ENCODE results near the gene SCN8A. TPM values are rescaled to one million over a fixed set of nuclear protein-coding genes. Genes with fewer than 3 reads are reported as not detected.

Gene SCN8A
- total and polyA plus RNA-seq, 4 donors: 0.06 to 0.77 (median 0.26) TPM

DNA sequence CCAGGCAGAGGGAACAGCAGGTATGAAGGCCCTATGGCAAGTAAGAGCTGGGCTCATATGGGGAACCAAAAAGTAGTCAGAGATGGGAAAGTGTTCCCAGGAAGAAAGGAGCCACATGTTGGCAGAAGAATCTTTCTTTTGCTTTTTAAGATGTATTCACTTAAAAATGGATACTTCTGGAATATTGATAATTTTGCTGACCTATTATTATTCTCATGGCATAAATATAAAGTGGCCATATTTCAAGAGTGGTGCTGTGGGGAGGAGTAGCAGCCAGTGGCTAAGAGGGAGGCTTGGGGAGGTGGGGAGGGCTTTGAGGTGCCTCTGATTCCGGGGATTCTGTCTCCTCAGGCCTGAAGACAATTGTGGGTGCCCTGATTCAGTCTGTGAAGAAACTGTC lies 108.2 kb downstream of the SCN8A start:
- TF ChIP-seq, protein P1, sequence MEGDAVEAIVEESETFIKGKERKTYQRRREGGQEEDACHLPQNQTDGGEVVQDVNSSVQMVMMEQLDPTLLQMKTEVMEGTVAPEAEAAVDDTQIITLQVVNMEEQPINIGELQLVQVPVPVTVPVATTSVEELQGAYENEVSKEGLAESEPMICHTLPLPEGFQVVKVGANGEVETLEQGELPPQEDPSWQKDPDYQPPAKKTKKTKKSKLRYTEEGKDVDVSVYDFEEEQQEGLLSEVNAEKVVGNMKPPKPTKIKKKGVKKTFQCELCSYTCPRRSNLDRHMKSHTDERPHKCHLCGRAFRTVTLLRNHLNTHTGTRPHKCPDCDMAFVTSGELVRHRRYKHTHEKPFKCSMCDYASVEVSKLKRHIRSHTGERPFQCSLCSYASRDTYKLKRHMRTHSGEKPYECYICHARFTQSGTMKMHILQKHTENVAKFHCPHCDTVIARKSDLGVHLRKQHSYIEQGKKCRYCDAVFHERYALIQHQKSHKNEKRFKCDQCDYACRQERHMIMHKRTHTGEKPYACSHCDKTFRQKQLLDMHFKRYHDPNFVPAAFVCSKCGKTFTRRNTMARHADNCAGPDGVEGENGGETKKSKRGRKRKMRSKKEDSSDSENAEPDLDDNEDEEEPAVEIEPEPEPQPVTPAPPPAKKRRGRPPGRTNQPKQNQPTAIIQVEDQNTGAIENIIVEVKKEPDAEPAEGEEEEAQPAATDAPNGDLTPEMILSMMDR (IDR thresholded peaks at IDR 0.05; ENCODE audit: control extremely low read depth, extremely low read depth): no peak
- Histone ChIP-seq H3K27ac (ENCODE audit: low read depth in 1 of 2, low read length in 1 of 2) (no peak overlapping the region), H3K9ac (ENCODE audit: insufficient read depth in 1 of 2, low read length in 2 of 2) (no peak overlapping the region), H3K9me3 (ENCODE audit: control insufficient read depth in 4 of 4, insufficient read depth in 3 of 4, low read length in 3 of 4) (no peaks in the 10 kb centered on the region), H3K4me3 (no peak overlapping the region), H3K27me3 (ENCODE audit: control insufficient read depth in 3 of 3, insufficient read depth in 3 of 3, low read length in 2 of 3) (no peaks in the 10 kb centered on the region), H3K4me1 (ENCODE audit: control insufficient read depth in 5 of 5, insufficient read depth in 5 of 5, low read length in 5 of 5) (no peaks in the 10 kb centered on the region), H3K36me3 (ENCODE audit: control insufficient read depth in 4 of 4, insufficient read depth in 4 of 4, low read length in 4 of 4) (no peaks in the 10 kb centered on the region)
- no peak for DNase-seq
- no peak for ATAC-seq (ENCODE audit: insufficient read depth, low FRiP score)
- 96 to 100% methylated on average over 1 of the region's 1 CpG for WGBS, 2 donors

DNA sequence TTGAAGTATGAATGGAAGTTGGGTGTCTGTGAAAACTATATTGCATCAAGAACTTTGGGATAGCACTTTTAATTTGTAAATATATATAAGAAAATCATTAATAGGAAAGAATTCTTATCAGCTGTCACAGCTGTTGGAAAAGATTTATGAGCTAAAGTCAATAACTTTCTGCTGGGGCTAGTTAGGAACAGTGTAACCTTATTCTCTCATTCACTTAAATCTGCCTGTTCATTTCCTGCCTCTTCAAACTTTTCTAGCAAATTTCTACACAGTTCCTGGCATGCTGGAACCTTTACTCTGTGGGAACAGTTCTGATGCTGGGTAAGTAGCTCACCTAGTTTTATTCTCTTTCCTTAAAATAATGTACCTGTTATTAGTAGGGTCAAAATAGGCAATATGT lies 109.9 kb downstream of the SCN8A start:
- Histone ChIP-seq H3K27me3 (ENCODE audit: control insufficient read depth in 3 of 3, insufficient read depth in 3 of 3, low read length in 2 of 3) (no peaks in the 10 kb centered on the region), H3K9me3 (ENCODE audit: control insufficient read depth in 4 of 4, insufficient read depth in 3 of 4, low read length in 3 of 4) (no peaks in the 10 kb centered on the region), H3K27ac (ENCODE audit: low read depth in 1 of 2, low read length in 1 of 2) (no peak overlapping the region), H3K9ac (ENCODE audit: insufficient read depth in 1 of 2, low read length in 2 of 2) (no peak overlapping the region), H3K4me1 (ENCODE audit: control insufficient read depth in 5 of 5, insufficient read depth in 5 of 5, low read length in 5 of 5) (no peaks in the 10 kb centered on the region), H3K4me3 (no peak overlapping the region), H3K36me3 (ENCODE audit: control insufficient read depth in 4 of 4, insufficient read depth in 4 of 4, low read length in 4 of 4) (no peaks in the 10 kb centered on the region)
- ATAC-seq (ENCODE audit: insufficient read depth, low FRiP score) (no peak), DNase-seq (peak in 1 of 3 donors; percentile 45)
- TF ChIP-seq, protein P1 (IDR thresholded peaks at IDR 0.05; ENCODE audit: control extremely low read depth, extremely low read depth): no peak

DNA sequence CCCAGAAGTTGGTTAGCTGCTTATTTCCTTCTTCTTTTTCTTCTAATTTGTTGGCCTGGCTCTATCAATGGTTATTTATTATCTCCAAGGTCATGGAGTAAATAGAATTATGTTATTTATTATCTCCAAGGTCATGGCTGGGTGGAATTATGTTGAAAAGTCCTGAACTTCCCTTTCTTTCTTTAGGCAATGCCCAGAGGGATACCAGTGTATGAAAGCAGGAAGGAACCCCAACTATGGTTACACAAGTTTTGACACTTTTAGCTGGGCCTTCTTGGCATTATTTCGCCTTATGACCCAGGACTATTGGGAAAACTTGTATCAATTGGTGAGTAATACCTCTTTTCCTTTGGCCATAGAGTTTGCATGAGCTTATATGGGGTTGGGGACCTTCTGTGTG lies 111.6 kb downstream of the SCN8A start:
- 51 to 73% methylated on average over 1 of the region's 1 CpG for WGBS, 2 donors
- H3K36me3 ChIP-seq (ENCODE audit: control insufficient read depth in 4 of 4, insufficient read depth in 4 of 4, low read length in 4 of 4): peaks cover 0 to 1% (median 0%) of the 10 kb centered on the region in 4 donors
- no peak overlapping the region for H3K9ac ChIP-seq (ENCODE audit: insufficient read depth in 1 of 2, low read length in 2 of 2)
- no peak for ATAC-seq (ENCODE audit: insufficient read depth, low FRiP score)
- H3K9me3 ChIP-seq (ENCODE audit: control insufficient read depth in 4 of 4, insufficient read depth in 3 of 4, low read length in 3 of 4): no peaks in the 10 kb centered on the region
- H3K27ac ChIP-seq (ENCODE audit: low read depth in 1 of 2, low read length in 1 of 2): no peak overlapping the region
- H3K27me3 ChIP-seq (ENCODE audit: control insufficient read depth in 3 of 3, insufficient read depth in 3 of 3, low read length in 2 of 3): no peaks in the 10 kb centered on the region
- H3K4me1 ChIP-seq (ENCODE audit: control insufficient read depth in 5 of 5, insufficient read depth in 5 of 5, low read length in 5 of 5): no peaks in the 10 kb centered on the region
- TF ChIP-seq, protein P1 (IDR thresholded peaks at IDR 0.05; ENCODE audit: control extremely low read depth, extremely low read depth): no peak
- DNase-seq: no peak
- H3K4me3 ChIP-seq: no peak overlapping the region

DNA sequence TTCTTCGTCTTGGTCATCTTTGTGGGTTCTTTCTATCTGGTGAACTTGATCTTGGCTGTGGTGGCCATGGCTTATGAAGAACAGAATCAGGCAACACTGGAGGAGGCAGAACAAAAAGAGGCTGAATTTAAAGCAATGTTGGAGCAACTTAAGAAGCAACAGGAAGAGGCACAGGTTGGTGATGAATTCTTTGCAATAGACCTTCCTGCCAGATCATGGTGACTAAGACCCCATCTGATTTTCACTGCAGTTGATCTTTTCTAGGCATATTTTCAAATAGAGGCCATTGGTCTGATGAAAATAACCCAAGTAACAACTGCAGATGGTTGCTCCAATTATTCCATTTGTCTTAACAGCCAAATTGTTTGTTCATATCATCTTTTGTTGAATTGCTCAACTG lies 114.4 kb downstream of the SCN8A start:
- 94 to 98% methylated on average over 1 of the region's 1 CpG for WGBS, 2 donors
- Histone ChIP-seq H3K4me1 (ENCODE audit: control insufficient read depth in 5 of 5, insufficient read depth in 5 of 5, low read length in 5 of 5) (no peaks in the 10 kb centered on the region), H3K27ac (ENCODE audit: low read depth in 1 of 2, low read length in 1 of 2) (no peak overlapping the region), H3K9me3 (ENCODE audit: control insufficient read depth in 4 of 4, insufficient read depth in 3 of 4, low read length in 3 of 4) (no peaks in the 10 kb centered on the region), H3K9ac (ENCODE audit: insufficient read depth in 1 of 2, low read length in 2 of 2) (no peak overlapping the region), H3K36me3 (ENCODE audit: control insufficient read depth in 4 of 4, insufficient read depth in 4 of 4, low read length in 4 of 4) (peaks cover 0 to 1% (median 0%) of the 10 kb centered on the region in 4 donors), H3K27me3 (ENCODE audit: control insufficient read depth in 3 of 3, insufficient read depth in 3 of 3, low read length in 2 of 3) (no peaks in the 10 kb centered on the region), H3K4me3 (no peak overlapping the region)
- TF ChIP-seq, protein P1 (IDR thresholded peaks at IDR 0.05; ENCODE audit: control extremely low read depth, extremely low read depth): no peak
- ATAC-seq (ENCODE audit: insufficient read depth, low FRiP score) (no peak), DNase-seq (no peak)
